HepG2 (cell line): Measurements from ENCODE around the gene OAT. TPM values are rescaled to one million over a fixed set of nuclear protein-coding genes. Genes with fewer than 3 reads are reported as not detected.

Experiments
- ARID2 ChIP-seq: sonication (generic); formaldehyde crosslinking; IDR thresholded peaks from 2 replicates; pipeline ENCODE4 v1.8.1; 2022; ENCODE audit warnings: mild to moderate bottlenecking, missing genetic modification reagents, borderline replicate concordance
- CEBPG ChIP-seq: IDR thresholded peaks from 2 replicates; pipeline ENCODE4 v1.6.1; 2016
- MAF1 ChIP-seq: sonication (generic); formaldehyde crosslinking; IDR thresholded peaks from 2 replicates; pipeline ENCODE4 v1.5.0; 2020; ENCODE audit warnings: missing genetic modification reagents, borderline replicate concordance
- MXD4 ChIP-seq: IDR thresholded peaks from 2 replicates; pipeline ENCODE4 v1.6.1; 2016; ENCODE audit warnings: mild to moderate bottlenecking, missing biosample characterization, missing genetic modification reagents
- RFXAP ChIP-seq: sonication (generic); formaldehyde crosslinking; IDR thresholded peaks from 2 replicates; pipeline ENCODE4 v1.4.0; 2020; ENCODE audit warnings: missing genetic modification reagents, borderline replicate concordance
- SCMH1 ChIP-seq: sonication (generic); formaldehyde crosslinking; IDR thresholded peaks from 2 replicates; pipeline ENCODE4 v1.9.0; 2021; ENCODE audit warnings: missing genetic modification reagents, mild to moderate bottlenecking, borderline replicate concordance
- U2AF2 ChIP-seq: fragments of 200-400 bp; formaldehyde crosslinking; IDR thresholded peaks from 2 replicates; pipeline ENCODE4 v1.6.1; 2017; ENCODE audit warnings: low read depth, mild to moderate bottlenecking, low read length
- ZBTB8A ChIP-seq: sonication (generic); formaldehyde crosslinking; IDR thresholded peaks from 2 replicates; pipeline ENCODE4 v1.4.0; 2020; ENCODE audit warnings: mild to moderate bottlenecking, low read depth, missing genetic modification reagents, borderline replicate concordance
- ZNF256 ChIP-seq: sonication (generic); formaldehyde crosslinking; conservative IDR thresholded peaks from 2 replicates; pipeline ENCODE4 v1.4.0; 2020; ENCODE audit warnings: missing genetic modification reagents
- ZNF446 ChIP-seq: sonication (generic); formaldehyde crosslinking; IDR thresholded peaks from 2 replicates; pipeline ENCODE4 v1.5.0; 2020; ENCODE audit warnings: mild to moderate bottlenecking, missing genetic modification reagents
- ZSCAN22 ChIP-seq: sonication (generic); formaldehyde crosslinking; IDR thresholded peaks from 2 replicates; pipeline ENCODE4 v1.4.0; 2020; ENCODE audit warnings: mild to moderate bottlenecking, missing genetic modification reagents
- polyA plus RNA-seq, 8 experiments: library from polyadenylated mRNA; depleted of rRNA in 3 of 8; stranded (reverse) in 7 of 8; unstranded in 1 of 8; fragments of >200 nt; fragmentation: Illumina TruSeq in 4 of 8; extraction: Trizol in 4 of 8; gene quantifications; 2 replicates each; pipeline versions ENCODE4 v1.2.1 to v1.2.3, GENCODE V29; 2011 to 2016; ENCODE audit warnings: low read depth in 4 of 8, missing spikeins in 1 of 8, mixed read lengths in 1 of 8; ENCODE audit not compliant: insufficient read depth in 1 of 8
- total RNA-seq, 5 experiments: library from RNA; depleted of rRNA; stranded (reverse); fragments of >200 nt; fragmentation: Illumina TruSeq; extraction: Trizol; gene quantifications; 2 replicates each; pipeline ENCODE4 v1.2.3, GENCODE V29; 2016; ENCODE audit warnings: low read depth in 1 of 5
- TF ChIP-seq, protein P1 (sequence below): sonication (generic); formaldehyde crosslinking; IDR thresholded peaks from 2 replicates; pipeline ENCODE4 v1.4.0; 2020; ENCODE audit warnings: mild to moderate bottlenecking, missing genetic modification reagents
- TF ChIP-seq, protein P2 (sequence below): fragments of 450-650 bp; IDR thresholded peaks from 2 replicates; pipeline ENCODE4 v1.6.1; 2017; ENCODE audit warnings: mild to moderate bottlenecking
- TF ChIP-seq, protein P3 (sequence below): IDR thresholded peaks from 2 replicates; pipeline ENCODE4 v1.6.1; 2016; ENCODE audit warnings: missing biosample characterization, missing genetic modification reagents, low read depth
- TF ChIP-seq, protein P4 (sequence below): sonication (generic); formaldehyde crosslinking; IDR thresholded peaks from 2 replicates; pipeline ENCODE4 v1.4.0; 2020; ENCODE audit warnings: missing genetic modification reagents
- TF ChIP-seq, protein P5 (sequence below): sonication (generic); formaldehyde crosslinking; IDR thresholded peaks from 2 replicates; pipeline ENCODE4 v1.5.0; 2020; ENCODE audit warnings: mild to moderate bottlenecking, missing genetic modification reagents

Gene OAT
- total and polyA plus RNA-seq, 2 of the 13 experiments (the other 11 are each of a cell fraction or from before 2014, with no cell fraction given), result 87.8 to 96.7 TPM

DNA sequence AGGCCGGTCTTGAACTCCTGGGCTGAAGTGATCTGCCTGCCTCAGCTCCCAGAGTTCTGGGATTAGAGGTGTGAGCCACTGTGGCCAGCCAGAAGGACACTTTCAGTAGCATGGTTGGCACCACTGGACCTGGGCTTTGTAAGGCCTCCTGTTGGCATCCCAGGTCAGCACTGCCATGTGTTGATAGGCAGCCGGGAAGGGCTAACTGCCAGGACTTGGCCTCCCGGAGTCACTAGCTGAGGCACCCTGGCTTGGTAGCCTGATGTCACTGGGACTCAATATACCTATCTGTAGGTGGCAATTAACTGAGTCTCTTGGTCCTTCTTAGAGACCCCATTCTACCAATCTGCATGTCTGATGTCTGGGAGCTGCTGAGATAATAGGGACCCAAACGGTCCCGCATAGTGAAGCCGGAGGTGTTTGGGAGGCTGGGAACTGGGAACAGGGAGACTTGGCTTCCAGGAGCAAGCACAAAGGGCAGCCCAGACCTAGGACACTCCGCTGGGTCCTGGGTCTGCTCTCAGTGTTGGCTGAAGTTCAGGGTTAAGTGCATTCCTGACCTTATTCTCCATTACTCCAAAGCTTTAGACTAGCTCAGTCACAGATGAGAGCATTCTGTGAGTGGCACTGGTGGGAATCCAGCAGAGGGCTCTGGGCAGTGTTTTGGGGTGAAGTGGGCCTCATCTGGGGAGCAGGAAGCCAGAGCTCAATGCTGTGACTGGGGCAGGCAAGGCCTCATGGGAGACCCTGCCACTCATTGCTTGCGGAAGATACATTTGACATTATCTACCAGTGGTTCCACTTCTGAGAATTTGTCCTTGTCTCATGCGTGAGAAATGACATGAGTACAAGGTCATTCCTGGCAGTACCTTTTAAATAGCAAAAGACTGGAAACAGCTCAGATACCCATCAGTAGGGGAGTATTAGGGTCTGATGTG is 45.6 kb upstream of the OAT start (continued):
- TF ChIP-seq MAF1 (CRISPR knock-in tag) (no peak), ZBTB8A (CRISPR knock-in tag) (no peak), ARID2 (CRISPR knock-in tag) (no peak), SCMH1 (no peak), ZNF446 (CRISPR knock-in tag) (no peak), CEBPG (CRISPR knock-in tag) (no peak), RFXAP (CRISPR knock-in tag) (no peak), MXD4 (CRISPR knock-in tag) (no peak), ZSCAN22 (no peak), ZNF256 (CRISPR knock-in tag) (no peak), U2AF2 (no peak)
- TF ChIP-seq, protein P1, sequence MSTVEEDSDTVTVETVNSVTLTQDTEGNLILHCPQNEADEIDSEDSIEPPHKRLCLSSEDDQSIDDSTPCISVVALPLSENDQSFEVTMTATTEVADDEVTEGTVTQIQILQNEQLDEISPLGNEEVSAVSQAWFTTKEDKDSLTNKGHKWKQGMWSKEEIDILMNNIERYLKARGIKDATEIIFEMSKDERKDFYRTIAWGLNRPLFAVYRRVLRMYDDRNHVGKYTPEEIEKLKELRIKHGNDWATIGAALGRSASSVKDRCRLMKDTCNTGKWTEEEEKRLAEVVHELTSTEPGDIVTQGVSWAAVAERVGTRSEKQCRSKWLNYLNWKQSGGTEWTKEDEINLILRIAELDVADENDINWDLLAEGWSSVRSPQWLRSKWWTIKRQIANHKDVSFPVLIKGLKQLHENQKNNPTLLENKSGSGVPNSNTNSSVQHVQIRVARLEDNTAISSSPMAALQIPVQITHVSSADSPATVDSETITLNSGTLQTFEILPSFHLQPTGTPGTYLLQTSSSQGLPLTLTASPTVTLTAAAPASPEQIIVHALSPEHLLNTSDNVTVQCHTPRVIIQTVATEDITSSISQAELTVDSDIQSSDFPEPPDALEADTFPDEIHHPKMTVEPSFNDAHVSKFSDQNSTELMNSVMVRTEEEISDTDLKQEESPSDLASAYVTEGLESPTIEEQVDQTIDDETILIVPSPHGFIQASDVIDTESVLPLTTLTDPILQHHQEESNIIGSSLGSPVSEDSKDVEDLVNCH (CRISPR knock-in tag), result no peak
- TF ChIP-seq, protein P2, sequence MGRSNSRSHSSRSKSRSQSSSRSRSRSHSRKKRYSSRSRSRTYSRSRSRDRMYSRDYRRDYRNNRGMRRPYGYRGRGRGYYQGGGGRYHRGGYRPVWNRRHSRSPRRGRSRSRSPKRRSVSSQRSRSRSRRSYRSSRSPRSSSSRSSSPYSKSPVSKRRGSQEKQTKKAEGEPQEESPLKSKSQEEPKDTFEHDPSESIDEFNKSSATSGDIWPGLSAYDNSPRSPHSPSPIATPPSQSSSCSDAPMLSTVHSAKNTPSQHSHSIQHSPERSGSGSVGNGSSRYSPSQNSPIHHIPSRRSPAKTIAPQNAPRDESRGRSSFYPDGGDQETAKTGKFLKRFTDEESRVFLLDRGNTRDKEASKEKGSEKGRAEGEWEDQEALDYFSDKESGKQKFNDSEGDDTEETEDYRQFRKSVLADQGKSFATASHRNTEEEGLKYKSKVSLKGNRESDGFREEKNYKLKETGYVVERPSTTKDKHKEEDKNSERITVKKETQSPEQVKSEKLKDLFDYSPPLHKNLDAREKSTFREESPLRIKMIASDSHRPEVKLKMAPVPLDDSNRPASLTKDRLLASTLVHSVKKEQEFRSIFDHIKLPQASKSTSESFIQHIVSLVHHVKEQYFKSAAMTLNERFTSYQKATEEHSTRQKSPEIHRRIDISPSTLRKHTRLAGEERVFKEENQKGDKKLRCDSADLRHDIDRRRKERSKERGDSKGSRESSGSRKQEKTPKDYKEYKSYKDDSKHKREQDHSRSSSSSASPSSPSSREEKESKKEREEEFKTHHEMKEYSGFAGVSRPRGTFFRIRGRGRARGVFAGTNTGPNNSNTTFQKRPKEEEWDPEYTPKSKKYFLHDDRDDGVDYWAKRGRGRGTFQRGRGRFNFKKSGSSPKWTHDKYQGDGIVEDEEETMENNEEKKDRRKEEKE, result no peak
- TF ChIP-seq, protein P3, sequence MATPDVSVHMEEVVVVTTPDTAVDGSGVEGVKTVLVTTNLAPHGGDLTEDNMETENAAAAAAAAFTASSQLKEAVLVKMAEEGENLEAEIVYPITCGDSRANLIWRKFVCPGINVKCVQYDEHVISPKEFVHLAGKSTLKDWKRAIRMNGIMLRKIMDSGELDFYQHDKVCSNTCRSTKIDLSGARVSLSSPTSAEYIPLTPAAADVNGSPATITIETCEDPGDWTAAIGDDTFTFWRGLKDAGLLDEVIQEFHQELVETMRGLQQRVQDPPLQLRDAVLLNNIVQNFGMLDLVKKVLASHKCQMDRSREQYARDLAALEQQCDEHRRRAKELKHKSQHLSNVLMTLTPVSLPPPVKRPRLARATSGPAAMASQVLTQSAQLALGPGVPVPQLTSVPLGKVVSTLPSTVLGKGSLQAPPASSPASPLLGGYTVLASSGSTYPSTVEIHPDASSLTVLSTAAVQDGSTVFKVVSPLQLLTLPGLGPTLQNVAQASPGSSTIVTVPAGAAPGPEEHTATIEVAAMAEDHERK (CRISPR knock-in tag), result no peak
- TF ChIP-seq, protein P4, sequence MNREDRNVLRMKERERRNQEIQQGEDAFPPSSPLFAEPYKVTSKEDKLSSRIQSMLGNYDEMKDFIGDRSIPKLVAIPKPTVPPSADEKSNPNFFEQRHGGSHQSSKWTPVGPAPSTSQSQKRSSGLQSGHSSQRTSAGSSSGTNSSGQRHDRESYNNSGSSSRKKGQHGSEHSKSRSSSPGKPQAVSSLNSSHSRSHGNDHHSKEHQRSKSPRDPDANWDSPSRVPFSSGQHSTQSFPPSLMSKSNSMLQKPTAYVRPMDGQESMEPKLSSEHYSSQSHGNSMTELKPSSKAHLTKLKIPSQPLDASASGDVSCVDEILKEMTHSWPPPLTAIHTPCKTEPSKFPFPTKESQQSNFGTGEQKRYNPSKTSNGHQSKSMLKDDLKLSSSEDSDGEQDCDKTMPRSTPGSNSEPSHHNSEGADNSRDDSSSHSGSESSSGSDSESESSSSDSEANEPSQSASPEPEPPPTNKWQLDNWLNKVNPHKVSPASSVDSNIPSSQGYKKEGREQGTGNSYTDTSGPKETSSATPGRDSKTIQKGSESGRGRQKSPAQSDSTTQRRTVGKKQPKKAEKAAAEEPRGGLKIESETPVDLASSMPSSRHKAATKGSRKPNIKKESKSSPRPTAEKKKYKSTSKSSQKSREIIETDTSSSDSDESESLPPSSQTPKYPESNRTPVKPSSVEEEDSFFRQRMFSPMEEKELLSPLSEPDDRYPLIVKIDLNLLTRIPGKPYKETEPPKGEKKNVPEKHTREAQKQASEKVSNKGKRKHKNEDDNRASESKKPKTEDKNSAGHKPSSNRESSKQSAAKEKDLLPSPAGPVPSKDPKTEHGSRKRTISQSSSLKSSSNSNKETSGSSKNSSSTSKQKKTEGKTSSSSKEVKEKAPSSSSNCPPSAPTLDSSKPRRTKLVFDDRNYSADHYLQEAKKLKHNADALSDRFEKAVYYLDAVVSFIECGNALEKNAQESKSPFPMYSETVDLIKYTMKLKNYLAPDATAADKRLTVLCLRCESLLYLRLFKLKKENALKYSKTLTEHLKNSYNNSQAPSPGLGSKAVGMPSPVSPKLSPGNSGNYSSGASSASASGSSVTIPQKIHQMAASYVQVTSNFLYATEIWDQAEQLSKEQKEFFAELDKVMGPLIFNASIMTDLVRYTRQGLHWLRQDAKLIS (CRISPR knock-in tag), result no peak
- TF ChIP-seq, protein P5, sequence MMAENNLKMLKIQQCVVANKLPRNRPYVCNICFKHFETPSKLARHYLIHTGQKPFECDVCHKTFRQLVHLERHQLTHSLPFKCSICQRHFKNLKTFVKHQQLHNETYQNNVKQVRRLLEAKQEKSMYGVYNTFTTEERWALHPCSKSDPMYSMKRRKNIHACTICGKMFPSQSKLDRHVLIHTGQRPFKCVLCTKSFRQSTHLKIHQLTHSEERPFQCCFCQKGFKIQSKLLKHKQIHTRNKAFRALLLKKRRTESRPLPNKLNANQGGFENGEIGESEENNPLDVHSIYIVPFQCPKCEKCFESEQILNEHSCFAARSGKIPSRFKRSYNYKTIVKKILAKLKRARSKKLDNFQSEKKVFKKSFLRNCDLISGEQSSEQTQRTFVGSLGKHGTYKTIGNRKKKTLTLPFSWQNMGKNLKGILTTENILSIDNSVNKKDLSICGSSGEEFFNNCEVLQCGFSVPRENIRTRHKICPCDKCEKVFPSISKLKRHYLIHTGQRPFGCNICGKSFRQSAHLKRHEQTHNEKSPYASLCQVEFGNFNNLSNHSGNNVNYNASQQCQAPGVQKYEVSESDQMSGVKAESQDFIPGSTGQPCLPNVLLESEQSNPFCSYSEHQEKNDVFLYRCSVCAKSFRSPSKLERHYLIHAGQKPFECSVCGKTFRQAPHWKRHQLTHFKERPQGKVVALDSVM, result no peak
